Naive B cell (primary cell): ENCODE measurements around the gene C4orf33. TPM values are rescaled to one million over a fixed set of nuclear protein-coding genes. Genes with fewer than 3 reads are reported as not detected.
"Not testable (repeated sequence)": the region's sequence is repeated elsewhere in the genome, so short reads cannot be mapped to it uniquely, and the experiment has no call there.

Experiments used
- ATAC-seq, 2 donors: fragments of 150-1000 bp; cut with Tn5 transposase; 2 replicates each; pipeline ENCODE4 v1.10.0; 2021; ENCODE audit warnings: low read depth in 2 of 2, mild to moderate bottlenecking in 2 of 2, moderate library complexity in 2 of 2
- DNase-seq: peaks from one replicate; pipeline ENCODE4 v3.0.0; 2022
- H3K27ac Mint-ChIP-seq, 6 donors: one replicate each; pipeline ENCODE4 v1.8.0; 2020 to 2022; ENCODE audit warnings: mild to moderate bottlenecking in 6 of 6, mixed read lengths in 6 of 6, moderate library complexity in 5 of 6, inconsistent platforms in 2 of 6
- H3K27me3 Mint-ChIP-seq, 3 donors: one replicate each; pipeline ENCODE4 v1.8.0; 2021 to 2022; ENCODE audit warnings: mixed read lengths in 3 of 3, mild to moderate bottlenecking in 1 of 3
- H3K36me3 Mint-ChIP-seq, 2 donors: one replicate each; pipeline ENCODE4 v1.8.0; 2020 to 2022; ENCODE audit warnings: mixed read lengths in 2 of 2, inconsistent platforms in 1 of 2, mild to moderate bottlenecking in 1 of 2
- H3K4me1 Mint-ChIP-seq, 3 donors: one replicate each; pipeline ENCODE4 v1.8.0; 2020 to 2022; ENCODE audit warnings: mixed read lengths in 3 of 3, inconsistent platforms in 1 of 3, mild to moderate bottlenecking in 1 of 3, moderate library complexity in 1 of 3
- H3K4me3 Mint-ChIP-seq, 8 donors: one replicate each; pipeline ENCODE4 v1.8.0; 2020 to 2022; ENCODE audit warnings: mild to moderate bottlenecking in 8 of 8, mixed read lengths in 8 of 8, moderate library complexity in 8 of 8, inconsistent platforms in 2 of 8
- H3K9me3 Mint-ChIP-seq, 7 donors: one replicate each; pipeline ENCODE4 v1.8.0; 2020 to 2022; ENCODE audit warnings: mixed read lengths in 7 of 7, mild to moderate bottlenecking in 5 of 7, inconsistent platforms in 2 of 7, moderate library complexity in 1 of 7
- polyA plus RNA-seq, 6 donors: library from polyadenylated mRNA; unstranded; fragments of 300-500 nt; fragmentation: Illumina TruSeq; gene quantifications; one replicate each; pipeline ENCODE4 v1.2.3, GENCODE V29; 2021; ENCODE audit warnings: low read depth in 6 of 6

The C4orf33 gene
- polyA plus RNA-seq, 6 donors from 2014 or later = 6.1 to 15.8 (median 9.7) TPM

GRCh38 chr4:129094347-129094746, 1.6 kb upstream of the C4orf33 start:
- no peaks in the 10 kb centered on the region for H3K27me3 Mint-ChIP-seq
- ATAC-seq (no peak), DNase-seq (no peak)
- peaks cover 20 to 28% (median 24%) of the 10 kb centered on the region in 3 donors for H3K4me1 Mint-ChIP-seq
- H3K36me3 Mint-ChIP-seq = no peaks in the 10 kb centered on the region
- no peak overlapping the region for H3K27ac Mint-ChIP-seq
- peak overlapping the region in 2 of 8 donors; percentile 24 to 45 for H3K4me3 Mint-ChIP-seq
- H3K9me3 Mint-ChIP-seq = no peaks in the 10 kb centered on the region

DNA sequence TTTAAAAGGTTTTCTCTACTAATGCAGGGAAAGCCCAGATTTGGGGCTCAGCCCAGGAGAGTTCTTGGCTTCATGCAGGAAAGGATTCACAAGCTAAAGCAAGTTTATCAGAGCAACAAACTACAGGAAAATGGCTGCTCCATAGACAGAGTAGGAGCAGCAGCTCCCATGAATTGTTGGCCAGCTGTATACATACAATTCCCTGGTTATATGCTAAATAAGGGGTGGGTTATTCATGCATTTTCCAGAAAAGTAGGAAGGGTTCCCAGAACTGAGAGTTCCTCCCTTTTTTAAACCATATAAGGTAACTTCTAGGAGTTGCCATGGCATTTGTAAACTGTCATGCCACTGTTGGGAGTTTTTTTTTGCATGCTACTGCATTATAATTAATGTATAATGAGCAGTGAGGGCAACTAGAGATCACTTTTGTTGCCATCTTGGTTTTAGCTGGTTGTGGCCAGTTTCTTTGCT, 2.6 kb downstream of the C4orf33 start:
- peak overlapping the region in 1 of 8 donors; percentile 81 for H3K4me3 Mint-ChIP-seq
- no peak overlapping the region for H3K27ac Mint-ChIP-seq
- no peaks in the 10 kb centered on the region for H3K27me3 Mint-ChIP-seq

DNA sequence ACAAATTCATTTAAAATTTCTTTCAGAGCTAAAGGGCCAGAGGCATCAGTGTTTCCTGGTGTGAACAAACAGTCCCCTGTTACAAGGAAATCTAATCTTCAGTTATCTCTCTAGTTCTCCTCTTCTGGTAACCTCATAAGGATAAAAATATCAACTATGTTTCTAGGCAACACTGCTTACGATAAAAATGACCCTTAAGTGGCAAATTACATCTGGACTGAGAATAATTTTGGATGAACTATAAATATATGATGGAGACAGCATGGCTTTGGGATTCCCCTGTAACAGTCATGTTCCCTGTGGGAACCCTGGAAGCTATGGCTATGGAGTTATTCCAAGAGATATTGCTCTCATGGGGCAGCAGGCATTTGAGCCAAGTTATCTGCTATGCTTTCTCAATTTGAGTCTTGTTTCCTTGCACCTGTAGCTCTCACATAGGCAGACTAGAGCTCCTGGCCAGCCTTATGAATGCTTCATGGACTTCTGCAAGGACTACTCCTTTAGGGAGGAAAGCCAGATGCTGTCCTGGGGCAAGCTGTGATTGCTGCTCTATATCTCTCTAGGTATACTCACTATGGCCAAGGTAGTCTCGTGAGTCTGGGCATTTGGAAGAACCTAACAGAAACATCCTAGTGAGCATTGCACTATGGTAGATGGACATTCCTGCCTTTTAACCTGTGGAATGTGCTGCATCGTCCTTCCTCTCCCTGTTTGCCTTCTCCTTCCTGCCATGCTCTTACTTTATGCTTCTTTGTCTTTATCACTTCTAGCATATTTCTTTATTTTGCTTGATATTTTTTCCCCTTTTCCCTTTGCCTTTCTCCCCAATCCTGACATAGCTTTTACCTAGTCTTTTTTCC, 14.2 kb downstream of the C4orf33 start:
- H3K27ac Mint-ChIP-seq = no peak overlapping the region
- peaks cover 0 to 19% of the 10 kb centered on the region in 2 donors for H3K36me3 Mint-ChIP-seq
- no peaks in the 10 kb centered on the region for H3K4me1 Mint-ChIP-seq
- no peak for ATAC-seq
- no peak overlapping the region for H3K4me3 Mint-ChIP-seq
- no peak for DNase-seq
- H3K9me3 Mint-ChIP-seq = no peaks in the 10 kb centered on the region
- H3K27me3 Mint-ChIP-seq = no peaks in the 10 kb centered on the region

More for the DNA sequence above, 2.6 kb downstream of the C4orf33 start:
- H3K36me3 Mint-ChIP-seq = peaks cover 4 to 8% of the 10 kb centered on the region in 2 donors
- no peak for ATAC-seq
- H3K4me1 Mint-ChIP-seq = peaks cover 12 to 26% (median 18%) of the 10 kb centered on the region in 3 donors
- H3K9me3 Mint-ChIP-seq = no peaks in the 10 kb centered on the region
- no peak for DNase-seq

DNA sequence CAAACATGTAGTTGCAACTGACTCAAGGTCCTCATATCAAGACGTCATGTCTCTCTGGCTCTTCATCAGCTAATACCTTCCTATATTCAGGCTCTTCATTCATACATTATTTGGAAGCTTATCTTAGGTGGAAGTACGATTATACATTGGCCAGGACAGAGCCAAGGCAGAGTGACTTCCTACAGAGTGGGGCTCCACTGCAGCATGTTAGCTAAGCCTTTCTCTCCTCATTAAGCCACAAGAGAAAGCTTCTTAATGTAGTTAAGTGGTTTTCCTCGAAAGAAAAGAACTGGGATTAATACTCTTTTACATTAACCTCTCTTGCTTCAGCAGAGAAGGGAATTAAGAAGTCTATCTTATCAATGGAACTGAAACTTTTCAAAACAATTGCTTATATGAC, 15.0 kb downstream of the C4orf33 start:
- Mint-ChIP-seq H3K27ac (peak overlapping the region in 1 of 6 donors; percentile 70), H3K4me3 (no peak overlapping the region), H3K9me3 (no peaks in the 10 kb centered on the region), H3K27me3 (no peaks in the 10 kb centered on the region), H3K36me3 (peaks cover 0 to 19% of the 10 kb centered on the region in 2 donors), H3K4me1 (no peaks in the 10 kb centered on the region)
- no peak for DNase-seq
- no peak for ATAC-seq

- no peaks in the 10 kb centered on the region for H3K4me1 Mint-ChIP-seq
- no peak for ATAC-seq
- H3K27ac Mint-ChIP-seq = no peak overlapping the region
Observed at GRCh38 chr4:129111919-129112318, 16.0 kb downstream of the C4orf33 start.

GRCh38 chr4:129113434-129113833, 17.5 kb downstream of the C4orf33 start:
- ATAC-seq (no peak), DNase-seq (no peak)
- Mint-ChIP-seq H3K9me3 (no peaks in the 10 kb centered on the region), H3K27me3 (no peaks in the 10 kb centered on the region), H3K27ac (no peak overlapping the region), H3K36me3 (peaks cover 0 to 19% of the 10 kb centered on the region in 2 donors), H3K4me3 (no peak overlapping the region), H3K4me1 (no peaks in the 10 kb centered on the region)

More at GRCh38 chr4:129111919-129112318, 16.0 kb downstream of the C4orf33 start:
- Mint-ChIP-seq H3K27me3 (no peaks in the 10 kb centered on the region), H3K9me3 (no peaks in the 10 kb centered on the region), H3K4me3 (no peak overlapping the region), H3K36me3 (peaks cover 0 to 19% of the 10 kb centered on the region in 2 donors)
- no peak for DNase-seq

DNA sequence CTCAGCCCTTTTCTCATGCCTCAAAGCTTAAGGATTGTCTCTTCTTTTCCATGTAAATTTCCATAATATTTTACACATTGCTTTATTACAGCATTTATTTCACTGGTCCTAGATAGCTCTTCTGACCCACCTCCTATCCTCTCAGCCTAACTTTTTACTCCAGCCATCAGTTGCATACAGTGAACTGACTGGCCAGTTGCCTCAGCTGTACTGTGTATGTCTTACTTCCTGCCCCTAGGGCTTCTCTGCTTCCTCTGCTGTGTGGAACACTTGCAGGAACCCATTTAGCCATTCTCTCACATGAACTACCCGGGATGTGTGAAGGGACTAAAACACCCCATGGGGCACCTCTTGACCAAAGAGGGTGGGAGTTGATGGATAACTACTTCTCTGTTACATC, 18.0 kb downstream of the C4orf33 start:
- no peak overlapping the region for H3K27ac Mint-ChIP-seq
- DNase-seq (no peak), ATAC-seq (no peak)
- H3K4me1 Mint-ChIP-seq = no peaks in the 10 kb centered on the region
- no peaks in the 10 kb centered on the region for H3K27me3 Mint-ChIP-seq
- no peak overlapping the region for H3K4me3 Mint-ChIP-seq
- peaks cover 0 to 19% of the 10 kb centered on the region in 2 donors for H3K36me3 Mint-ChIP-seq
- H3K9me3 Mint-ChIP-seq = no peaks in the 10 kb centered on the region

GRCh38 chr4:129117705-129118104, 21.8 kb downstream of the C4orf33 start:
- H3K27ac Mint-ChIP-seq = no peak overlapping the region
- no peak for DNase-seq
- peaks cover 0 to 2% (median 0%) of the 10 kb centered on the region in 7 donors for H3K9me3 Mint-ChIP-seq
- ATAC-seq = no peak
- H3K36me3 Mint-ChIP-seq = peaks cover 5 to 11% of the 10 kb centered on the region in 2 donors
- H3K4me3 Mint-ChIP-seq = no peak overlapping the region
- H3K27me3 Mint-ChIP-seq = no peaks in the 10 kb centered on the region
- H3K4me1 Mint-ChIP-seq = no peaks in the 10 kb centered on the region

DNA sequence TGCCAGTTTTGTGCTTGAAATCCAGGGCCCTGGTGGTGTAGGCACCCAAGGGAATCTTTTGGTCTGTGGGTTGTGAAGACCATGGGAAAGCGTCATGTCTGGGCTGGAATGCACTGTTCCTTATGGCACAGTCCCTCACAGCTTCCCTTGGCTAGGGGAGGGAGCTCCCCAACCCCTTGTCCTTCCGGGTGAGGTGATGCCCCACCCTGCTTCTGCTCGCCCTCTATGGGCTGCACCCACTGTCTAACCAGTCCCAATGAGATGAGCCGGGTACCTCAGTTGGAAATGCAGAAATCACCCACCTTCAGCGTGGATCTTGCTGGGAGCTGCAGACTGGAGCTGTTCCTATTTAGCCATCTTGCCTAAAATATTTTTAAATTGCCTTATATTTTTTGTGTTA, 30.7 kb downstream of the C4orf33 start:
- H3K4me1 Mint-ChIP-seq, ATAC-seq: not testable (repeated sequence)

DNA sequence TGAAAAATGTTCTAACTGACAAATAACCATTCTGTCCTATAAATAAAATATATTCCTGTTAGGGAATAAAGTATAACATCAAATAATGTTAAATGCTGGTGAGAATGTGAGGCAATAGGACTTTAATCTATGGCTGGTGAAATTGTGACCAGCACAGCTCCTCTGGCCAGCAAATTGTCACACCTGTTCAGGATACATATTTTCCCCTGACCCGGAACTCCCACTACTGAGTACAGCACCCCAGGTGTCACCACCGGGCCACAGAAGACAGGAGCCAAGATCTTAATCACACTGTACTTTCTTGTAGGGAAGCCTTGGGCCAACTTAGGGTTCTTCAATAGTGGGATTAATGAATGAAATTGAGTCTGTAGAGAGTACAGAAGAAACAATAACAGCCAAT, 33.2 kb downstream of the C4orf33 start:
- peaks cover 4 to 7% of the 10 kb centered on the region in 2 donors for H3K36me3 Mint-ChIP-seq
- peaks cover 0 to 5% (median 0%) of the 10 kb centered on the region in 3 donors for H3K27me3 Mint-ChIP-seq
- no peaks in the 10 kb centered on the region for H3K4me1 Mint-ChIP-seq
- peaks cover 0 to 25% (median 7%) of the 10 kb centered on the region in 7 donors for H3K9me3 Mint-ChIP-seq
- DNase-seq (no peak), ATAC-seq (no peak)
- no peak overlapping the region for H3K4me3 Mint-ChIP-seq
- H3K27ac Mint-ChIP-seq = no peak overlapping the region

More for the DNA sequence above, 30.7 kb downstream of the C4orf33 start:
- peaks cover 0 to 23% (median 5%) of the 10 kb centered on the region in 7 donors for H3K9me3 Mint-ChIP-seq
- H3K27ac Mint-ChIP-seq, H3K36me3 Mint-ChIP-seq, DNase-seq, H3K4me3 Mint-ChIP-seq, H3K27me3 Mint-ChIP-seq: not testable (repeated sequence)

- ATAC-seq (no peak), DNase-seq (no peak)
- Mint-ChIP-seq H3K27me3 (peaks cover 0 to 10% (median 5%) of the 10 kb centered on the region in 3 donors), H3K4me1 (no peaks in the 10 kb centered on the region), H3K27ac (no peak overlapping the region), H3K9me3 (peaks cover 0 to 18% (median 4%) of the 10 kb centered on the region in 7 donors), H3K36me3 (no peaks in the 10 kb centered on the region), H3K4me3 (no peak overlapping the region)
Observed at GRCh38 chr4:129131343-129131742, 35.4 kb downstream of the C4orf33 start.

DNA sequence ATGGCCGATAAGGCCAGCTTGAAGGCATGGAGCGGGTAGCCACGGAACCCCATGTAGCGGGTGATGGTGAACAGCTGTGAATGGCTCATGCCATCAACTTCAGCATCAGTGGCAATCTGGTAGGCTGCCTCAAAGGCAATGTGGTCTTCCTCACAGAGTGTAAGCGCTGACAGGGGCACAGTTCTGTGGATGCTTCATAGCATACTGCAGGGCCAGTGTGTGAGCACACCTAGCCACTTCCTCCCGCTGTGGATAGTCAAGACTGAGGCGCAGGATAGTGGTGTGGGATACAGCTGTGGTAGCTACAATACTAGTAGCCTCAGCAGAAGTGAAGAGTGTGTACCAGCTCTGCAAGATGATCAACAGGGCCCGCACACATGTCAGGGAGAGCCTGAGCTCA, 40.5 kb downstream of the C4orf33 start:
- Mint-ChIP-seq H3K9me3 (peaks cover 0 to 8% (median 3%) of the 10 kb centered on the region in 7 donors), H3K27ac (no peak overlapping the region), H3K27me3 (peaks cover 3 to 17% (median 5%) of the 10 kb centered on the region in 3 donors), H3K4me3 (no peak overlapping the region), H3K4me1 (no peaks in the 10 kb centered on the region), H3K36me3 (no peaks in the 10 kb centered on the region)
- DNase-seq = no peak
- ATAC-seq = no peak

DNA sequence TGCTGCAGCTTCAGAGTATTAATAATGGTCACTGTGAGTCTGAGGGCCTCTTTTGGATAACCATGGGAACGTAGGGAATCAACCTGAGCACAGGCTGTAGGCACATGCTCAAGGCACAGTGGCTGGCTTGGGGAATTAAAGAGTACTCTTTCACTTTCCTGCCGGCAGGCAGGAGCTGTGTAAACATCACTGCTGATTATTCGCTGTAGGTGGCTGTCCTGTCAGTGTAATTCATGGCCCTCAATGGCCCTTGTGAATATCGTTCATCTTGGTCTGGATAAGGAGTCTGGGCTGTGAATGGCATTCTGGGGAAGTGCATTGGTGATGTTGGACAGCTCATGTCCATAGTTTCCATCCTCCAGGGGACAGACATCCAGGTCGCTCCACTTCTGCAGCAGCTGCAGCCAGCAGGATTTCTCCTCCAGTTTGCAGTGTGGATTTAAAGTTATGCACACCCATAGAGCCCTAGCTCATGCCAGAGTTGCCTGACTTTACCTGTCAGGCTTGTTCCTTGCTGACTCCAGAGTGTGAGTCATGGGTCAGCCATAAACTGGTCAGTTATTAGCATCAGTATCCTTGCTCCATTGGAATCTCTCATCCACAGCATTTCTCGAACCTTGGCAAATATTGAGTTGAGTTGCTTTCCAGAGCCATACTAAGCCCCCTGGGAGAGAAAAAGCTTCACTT, 43.0 kb downstream of the C4orf33 start:
- no peaks in the 10 kb centered on the region for H3K4me1 Mint-ChIP-seq
- H3K4me3 Mint-ChIP-seq = no peak overlapping the region
- DNase-seq (no peak), ATAC-seq (no peak)
- peak overlapping the region in 1 of 6 donors; percentile 27 for H3K27ac Mint-ChIP-seq
- H3K9me3 Mint-ChIP-seq = peaks cover 0 to 4% (median 0%) of the 10 kb centered on the region in 7 donors
- H3K36me3 Mint-ChIP-seq = no peaks in the 10 kb centered on the region
- H3K27me3 Mint-ChIP-seq = peaks cover 3 to 18% (median 5%) of the 10 kb centered on the region in 3 donors
